ENCODE measurements around the gene SLC2A14.

GRCh38 chr12:7899755-7900154, 27.0 kb upstream of the SLC2A14 start:
- TF ChIP-seq, protein P1, sequence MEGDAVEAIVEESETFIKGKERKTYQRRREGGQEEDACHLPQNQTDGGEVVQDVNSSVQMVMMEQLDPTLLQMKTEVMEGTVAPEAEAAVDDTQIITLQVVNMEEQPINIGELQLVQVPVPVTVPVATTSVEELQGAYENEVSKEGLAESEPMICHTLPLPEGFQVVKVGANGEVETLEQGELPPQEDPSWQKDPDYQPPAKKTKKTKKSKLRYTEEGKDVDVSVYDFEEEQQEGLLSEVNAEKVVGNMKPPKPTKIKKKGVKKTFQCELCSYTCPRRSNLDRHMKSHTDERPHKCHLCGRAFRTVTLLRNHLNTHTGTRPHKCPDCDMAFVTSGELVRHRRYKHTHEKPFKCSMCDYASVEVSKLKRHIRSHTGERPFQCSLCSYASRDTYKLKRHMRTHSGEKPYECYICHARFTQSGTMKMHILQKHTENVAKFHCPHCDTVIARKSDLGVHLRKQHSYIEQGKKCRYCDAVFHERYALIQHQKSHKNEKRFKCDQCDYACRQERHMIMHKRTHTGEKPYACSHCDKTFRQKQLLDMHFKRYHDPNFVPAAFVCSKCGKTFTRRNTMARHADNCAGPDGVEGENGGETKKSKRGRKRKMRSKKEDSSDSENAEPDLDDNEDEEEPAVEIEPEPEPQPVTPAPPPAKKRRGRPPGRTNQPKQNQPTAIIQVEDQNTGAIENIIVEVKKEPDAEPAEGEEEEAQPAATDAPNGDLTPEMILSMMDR (conservative IDR thresholded peaks at IDR 0.05; ENCODE audit: low read length), result no peak
- TF ChIP-seq EZH2phosphoT487 (IDR thresholded peaks at IDR 0.05; ENCODE audit: borderline replicate concordance, low read depth, low read length), result no peak

Data from OCI-LY7 (cell line).